IPS DF 19.7 (cell line): ENCODE measurements around the gene FSIP1.

ENCODE experiments used
- DNase-seq: peaks from one replicate; pipeline ENCODE4 v3.0.0-alpha.2; 2013; ENCODE audit warnings: low read depth, low spot score

Gene FSIP1

GRCh38 chr15:39595338-39596221 is 187.1 kb downstream of the FSIP1 start:
- DNase-seq: no peak

GRCh38 chr15:39594446-39595337 is 187.9 kb downstream of the FSIP1 start:
- no peak for DNase-seq

- no peak for DNase-seq
These were observed 188.8 kb downstream of the FSIP1 start for GRCh38 chr15:39593656-39594445.

GRCh38 chr15:39593071-39593655 is 189.5 kb downstream of the FSIP1 start:
- no peak for DNase-seq

- no peak for DNase-seq
These were observed 190.1 kb downstream of the FSIP1 start for GRCh38 chr15:39592500-39592899.

- no peak for DNase-seq
These were observed 190.7 kb downstream of the FSIP1 start for GRCh38 chr15:39591896-39592315.

GRCh38 chr15:39591141-39591895 is 191.3 kb downstream of the FSIP1 start:
- no peak for DNase-seq

GRCh38 chr15:39589815-39590644 is 192.6 kb downstream of the FSIP1 start:
- DNase-seq: no peak

GRCh38 chr15:39589193-39589814 is 193.3 kb downstream of the FSIP1 start:
- no peak for DNase-seq

- DNase-seq: no peak
These were observed 194.0 kb downstream of the FSIP1 start for GRCh38 chr15:39588531-39589192.

GRCh38 chr15:39587731-39588530 is 194.7 kb downstream of the FSIP1 start:
- no peak for DNase-seq

GRCh38 chr15:39587096-39587721 is 195.4 kb downstream of the FSIP1 start:
- no peak for DNase-seq

GRCh38 chr15:39586387-39587095 is 196.1 kb downstream of the FSIP1 start:
- DNase-seq: no peak

- DNase-seq: no peak
These were observed 196.8 kb downstream of the FSIP1 start for GRCh38 chr15:39585871-39586301.

GRCh38 chr15:39585389-39585841 is 197.2 kb downstream of the FSIP1 start:
- no peak for DNase-seq

- no peak for DNase-seq
These were observed 197.8 kb downstream of the FSIP1 start for GRCh38 chr15:39584662-39585388.
